A549 (cell line): ENCODE data around the gene P3R3URF. TPM values are rescaled to one million over a fixed set of nuclear protein-coding genes. Genes with fewer than 3 reads are reported as not detected.
A peak's percentile ranks its signal among the peaks of the same experiment; 100 is the strongest.

Experiments used
- ATAC-seq, 2 experiments: fragments of 200-7000 bp in 1 of 2; fragments of >200 bp in 1 of 2; cut with Nextera tagmentation in 1 of 2; cut with Tn5 transposase in 1 of 2; 3 replicates each; pipeline versions ENCODE4 v1.8.0 to v1.9.1; 2018 to 2020; ENCODE audit warnings: mild to moderate bottlenecking in 1 of 2, moderate library complexity in 1 of 2
- CTCF ChIA-PET: fragments of 300-600 bp; sonication (Branson Sonifier 250); formaldehyde crosslinking; extraction: SDS; loops from one replicate; lab custom pipeline; 2021; ENCODE audit warnings: antibody characterized with exemption, inconsistent platforms; lab: Yijun Ruan, JAX
- POLR2A ChIA-PET: fragments of 350-600 bp; formaldehyde crosslinking; extraction: SDS; loops from one replicate; lab custom pipeline; 2021; ENCODE audit warnings: antibody characterized with exemption, inconsistent platforms; lab: Yijun Ruan, JAX
- DNase-seq, 2 experiments: peaks; one replicate each; pipeline versions ENCODE4 v3.0.0 to v3.0.0-alpha.2; 2011 to 2016; ENCODE audit warnings: low read depth in 1 of 2, low spot score in 1 of 2
- FAIRE-seq: peaks from 2 replicates; lab custom pipeline; 2011; peaks lifted over from hg19 to GRCh38; lab: Jason Lieb, UNC
- H3K27ac ChIP-seq, 2 experiments: fragments of >200 bp; sonication (Bioruptor Twin); formaldehyde crosslinking; 3 replicates each; pipeline ENCODE4 v1.5.1; 2016 to 2017
- H3K4me1 ChIP-seq: fragments of >200 bp; sonication (Bioruptor Twin); formaldehyde crosslinking; 3 replicates; pipeline ENCODE4 v1.6.1; 2016
- H3K4me2 ChIP-seq: fragments of >200 bp; sonication (Bioruptor Twin); formaldehyde crosslinking; 3 replicates; pipeline ENCODE4 v1.6.1; 2016
- H3K4me3 ChIP-seq: fragments of >200 bp; sonication (Bioruptor Twin); formaldehyde crosslinking; 3 replicates; pipeline ENCODE4 v1.5.1; 2016
- H3K9me3 ChIP-seq: fragments of >200 bp; sonication (Bioruptor Twin); formaldehyde crosslinking; 3 replicates; pipeline ENCODE4 v1.6.1; 2016
- CEBPB ChIP-seq, 2 experiments: fragments of >200 bp in 1 of 2; sonication (Bioruptor Twin) in 1 of 2; formaldehyde crosslinking in 1 of 2; IDR thresholded peaks; 2 replicates each; pipeline ENCODE4 v1.6.1; 2012 to 2016
- CHD4 ChIP-seq: fragments of 200-600 bp; sonication (generic); IDR thresholded peaks from 2 replicates; pipeline ENCODE4 v1.6.1; 2016; ENCODE audit warnings: antibody characterized with exemption, mild to moderate bottlenecking, borderline replicate concordance
- E2F6 ChIP-seq: IDR thresholded peaks from 2 replicates; pipeline ENCODE4 v1.6.1; 2012; ENCODE audit warnings: low read depth, borderline replicate concordance
- EHF ChIP-seq: fragments of 250-450 bp; sonication (Bioruptor Pico); IDR thresholded peaks from 2 replicates; pipeline ENCODE4 v1.5.0; 2020; ENCODE audit warnings: mild to moderate bottlenecking
- ESRRA ChIP-seq: fragments of 150-350 bp; IDR thresholded peaks from 2 replicates; pipeline ENCODE4 v1.6.1; 2014; ENCODE audit warnings: mild to moderate bottlenecking, low read length, borderline replicate concordance
- FOXS1 ChIP-seq: fragments of 250-450 bp; sonication (Bioruptor Pico); IDR thresholded peaks from 2 replicates; pipeline ENCODE4 v1.5.0; 2020; ENCODE audit warnings: mild to moderate bottlenecking, moderate library complexity
- HDAC2 ChIP-seq: fragments of 200-600 bp; sonication (generic); IDR thresholded peaks from 2 replicates; pipeline ENCODE4 v1.6.1; 2016
- HES2 ChIP-seq: fragments of >200 bp; sonication (Bioruptor Twin); formaldehyde crosslinking; IDR thresholded peaks from 2 replicates; pipeline ENCODE4 v1.6.1; 2016
- HOXB13 ChIP-seq: fragments of 250-450 bp; sonication (Bioruptor Pico); IDR thresholded peaks from 2 replicates; pipeline ENCODE4 v1.5.0; 2020; ENCODE audit warnings: low read depth, mild to moderate bottlenecking, moderate library complexity
- JUN ChIP-seq, 2 experiments: fragments of >200 bp; sonication (Bioruptor Twin); formaldehyde crosslinking; IDR thresholded peaks; 2 replicates in 1 of 2; 3 replicates in 1 of 2; pipeline ENCODE4 v1.6.1; 2016 to 2017
- JUNB ChIP-seq: fragments of >200 bp; sonication (Bioruptor Twin); formaldehyde crosslinking; IDR thresholded peaks from 2 replicates; pipeline ENCODE4 v1.6.1; 2016
- MAFK ChIP-seq: fragments of 450-650 bp; IDR thresholded peaks from 2 replicates; pipeline ENCODE4 v1.6.1; 2014; ENCODE audit not compliant: partially characterized antibody
- NFE2L2 ChIP-seq: fragments of 150-350 bp; conservative IDR thresholded peaks from 2 replicates; pipeline ENCODE4 v1.6.1; 2014; ENCODE audit warnings: low read length
- NPAS2 ChIP-seq: fragments of 250-450 bp; sonication (Bioruptor Pico); IDR thresholded peaks from 2 replicates; pipeline ENCODE4 v1.8.0; 2022; ENCODE audit warnings: mild to moderate bottlenecking, moderate library complexity, borderline replicate concordance
- PBX3 ChIP-seq: IDR thresholded peaks from 2 replicates; pipeline ENCODE4 v1.6.1; 2012
- PHF8 ChIP-seq: fragments of 200-600 bp; sonication (generic); IDR thresholded peaks from 2 replicates; pipeline ENCODE4 v1.6.1; 2016; ENCODE audit warnings: low read depth, mild to moderate bottlenecking, antibody characterized with exemption, moderate library complexity, borderline replicate concordance
- RARB ChIP-seq: fragments of 250-450 bp; sonication (Bioruptor Pico); IDR thresholded peaks from 2 replicates; pipeline ENCODE4 v1.8.0; 2021; ENCODE audit warnings: mild to moderate bottlenecking, moderate library complexity
- REST ChIP-seq: fragments of 200-600 bp; sonication (generic); IDR thresholded peaks from 2 replicates; pipeline ENCODE4 v1.6.1; 2016; ENCODE audit warnings: antibody characterized with exemption, mild to moderate bottlenecking, moderate library complexity
- RFX5 ChIP-seq: fragments of 450-650 bp; IDR thresholded peaks from 2 replicates; pipeline ENCODE4 v1.7.1; 2014; ENCODE audit warnings: antibody characterized with exemption, mild to moderate bottlenecking, moderate library complexity
- RNF2 ChIP-seq: fragments of 200-600 bp; sonication (generic); IDR thresholded peaks from 2 replicates; pipeline ENCODE4 v1.6.1; 2016; ENCODE audit warnings: low read depth, mild to moderate bottlenecking, antibody characterized with exemption, moderate library complexity, borderline replicate concordance
- SREBF2 ChIP-seq: fragments of 450-650 bp; IDR thresholded peaks from 2 replicates; pipeline ENCODE4 v1.6.1; 2014; ENCODE audit warnings: mild to moderate bottlenecking, moderate library complexity
- USF2 ChIP-seq: fragments of 450-650 bp; IDR thresholded peaks from 2 replicates; pipeline ENCODE4 v1.6.1; 2014; ENCODE audit warnings: antibody characterized with exemption
- ZC3H11A ChIP-seq: fragments of 450-650 bp; IDR thresholded peaks from 2 replicates; pipeline ENCODE4 v1.6.1; 2014; ENCODE audit warnings: antibody characterized with exemption, mild to moderate bottlenecking
- ZNF302 ChIP-seq: fragments of 250-450 bp; sonication (Bioruptor Pico); IDR thresholded peaks from 2 replicates; pipeline ENCODE4 v1.9.0; 2021; ENCODE audit warnings: inconsistent platforms, mild to moderate bottlenecking, moderate library complexity
- WGBS: methylation state at CpG from one replicate; pipeline ENCODE4 v1.1.6; 2017; ENCODE audit errors: missing lambda C conversion rate; 5-methylcytosine and 5-hydroxymethylcytosine counted together
- polyA plus RNA-seq, 4 experiments: library from polyadenylated mRNA; depleted of rRNA in 3 of 4; stranded (reverse); fragments of >200 nt; fragmentation: RNase III in 1 of 4; extraction: RNeasy Plus Mini Kit Qiagen cat#74134 plus additional on column Dnase treatment in 1 of 4; gene quantifications; 2 replicates in 3 of 4; 3 replicates in 1 of 4; pipeline ENCODE4 v1.2.3, GENCODE V29; 2011 to 2017

P3R3URF gene
- polyA plus RNA-seq, 2 of the 4 experiments (the other 2 are of a cell fraction), result not detected

GRCh38 chr1:46171351-46171750 is 4.9 kb downstream of the P3R3URF start:
- TF ChIP-seq JUNB, result no peak
- TF ChIP-seq HDAC2, result no peak
- no peak for TF ChIP-seq ESRRA
- no peak for TF ChIP-seq REST
- TF ChIP-seq HOXB13, result no peak
- no peak for TF ChIP-seq CEBPB (IDR thresholded peaks at IDR 0.05)
- no peak for TF ChIP-seq RARB (CRISPR knock-in tag)
- H3K4me1 ChIP-seq, result peaks cover 20% of the 10 kb centered on the region
- DNase-seq (no peak), FAIRE-seq (no peak), ATAC-seq (no peak)
- ChIA-PET POLR2A (no interaction called here), CTCF (interaction anchor here (0.9 to 14.4 kb wide), 2 partner anchors 52 to 135 kb away, joined by 4 to 181 read pairs; no protein-coding TSS in a partner anchor)
- WGBS, result 84% methylated on average over 4 of the region's 8 CpGs
- H3K4me3 ChIP-seq, result no peak overlapping the region
- no peak overlapping the region for H3K4me2 ChIP-seq
- no peaks in the 10 kb centered on the region for H3K9me3 ChIP-seq
- no peak overlapping the region for H3K27ac ChIP-seq

GRCh38 chr1:46169811-46170454 is 6.4 kb downstream of the P3R3URF start:
- no peak overlapping the region for H3K4me3 ChIP-seq
- no peaks in the 10 kb centered on the region for H3K9me3 ChIP-seq
- H3K4me2 ChIP-seq, result no peak overlapping the region
- peaks cover 18% of the 10 kb centered on the region for H3K4me1 ChIP-seq
- ChIA-PET CTCF (interaction anchor here (1.0 to 1.2 kb wide), 3 partner anchors 9 to 128 kb away, joined by 3 to 5 read pairs (median 3); no protein-coding TSS in a partner anchor), POLR2A (no interaction called here)
- H3K27ac ChIP-seq, result no peak overlapping the region
- WGBS, result 56% methylated on average over 3 of the region's 3 CpGs
- TF ChIP-seq MAFK, result peak; percentile 49
- no peak for TF ChIP-seq USF2
- FAIRE-seq (no peak), ATAC-seq (no peak), DNase-seq (no peak)

GRCh38 chr1:46168477-46168876 is 7.8 kb downstream of the P3R3URF start:
- no peaks in the 10 kb centered on the region for H3K9me3 ChIP-seq
- FAIRE-seq (no peak), DNase-seq (no peak), ATAC-seq (no peak)
- ChIA-PET POLR2A (no interaction called here), CTCF (interaction anchor here (0.5 to 1.6 kb wide), 3 partner anchors 12 to 135 kb away, joined by 3 to 5 read pairs (median 3); no protein-coding TSS in a partner anchor)
- no peak overlapping the region for H3K4me3 ChIP-seq
- no peak overlapping the region for H3K4me2 ChIP-seq
- TF ChIP-seq JUN (IDR thresholded peaks at IDR 0.05) (no peak), PBX3 (no peak), ZC3H11A (no peak), SREBF2 (no peak), FOXS1 (no peak), E2F6 (no peak), NFE2L2 (no peak), CHD4 (no peak), RNF2 (no peak), NPAS2 (CRISPR knock-in tag) (no peak), RFX5 (no peak), ZNF302 (no peak), EHF (no peak), PHF8 (no peak), MAFK (no peak), HES2 (no peak)
- no peak overlapping the region for H3K27ac ChIP-seq
- H3K4me1 ChIP-seq, result peaks cover 3% of the 10 kb centered on the region; the same call in 1 of the 3 replicates
- WGBS, result 50% methylated on average over 1 of the region's 1 CpG
